Left lung (tissue), 10 donors: ENCODE results near the gene MTSS2. TPM values are rescaled to one million over a fixed set of nuclear protein-coding genes. Genes with fewer than 3 reads are reported as not detected.

Source experiments
- ATAC-seq: fragments of 200-7000 bp; cut with Tn5 transposase; one replicate; pipeline ENCODE4 v1.9.1; 2020; ENCODE audit warnings: moderate library complexity
- DNase-seq, 4 donors: peaks; one replicate each; pipeline ENCODE4 v3.0.0-alpha.2; 2013 to 2020
- H3K27ac ChIP-seq, 2 donors: fragments of 200-600 bp; sonication (generic) in 1 of 2; one replicate each; pipeline versions ENCODE4 v1.5.0 to v1.8.0; 2020 to 2021
- H3K27me3 ChIP-seq, 2 donors: fragments of 200-600 bp; sonication (generic) in 1 of 2; one replicate each; pipeline versions ENCODE4 v1.5.0 to v1.8.0; 2020 to 2021
- H3K36me3 ChIP-seq, 2 donors: fragments of 200-600 bp; sonication (generic) in 1 of 2; one replicate each; pipeline versions ENCODE4 v1.5.0 to v1.8.0; 2020 to 2021
- H3K4me1 ChIP-seq, 2 donors: fragments of 200-600 bp; one replicate each; pipeline ENCODE4 v1.8.0; 2021
- H3K4me3 ChIP-seq, 2 donors: fragments of 200-600 bp; sonication (generic) in 1 of 2; one replicate each; pipeline versions ENCODE4 v1.5.0 to v1.8.0; 2020 to 2021; ENCODE audit warnings: mild to moderate bottlenecking in 1 of 2
- H3K9me3 ChIP-seq, 2 donors: fragments of 200-600 bp; sonication (generic) in 1 of 2; one replicate each; pipeline versions ENCODE4 v1.5.0 to v1.8.0; 2020 to 2021
- CTCF ChIP-seq, 2 donors: fragments of 200-600 bp; sonication (generic) in 1 of 2; IDR thresholded peaks; one replicate each; pipeline versions ENCODE4 v1.5.0 to v1.8.0; 2021; ENCODE audit warnings: antibody characterized with exemption in 2 of 2
- intact Hi-C, 2 donors: fragments of 100-400 bp; cut with DNase I; formaldehyde crosslinking; loops; one replicate each; pipeline versions ENCODE4 v1.11.2 to v1.14.2; 2022
- polyA plus RNA-seq, 6 donors: library from polyadenylated mRNA; unstranded; fragments of 120-200 nt; gene quantifications; one replicate each; pipeline ENCODE4 v1.2.1, GENCODE V29; 2013; ENCODE audit not compliant: insufficient read length in 6 of 6
- total RNA-seq, 2 donors: library from RNA; stranded (reverse); fragmentation: NEBNext Ultra II Directional; extraction: Animal tissue kit (Norgen Biotek cat#: 25700); gene quantifications; one replicate each; pipeline ENCODE4 v1.2.1, GENCODE V29; 2021
- donor health status: DM: no; HTN: yes; CAD: no.
- donor health status: DM: no; HTN: no; CAD: no.

MTSS2 gene
- total and polyA plus RNA-seq, 8 donors: 58.1 to 106 (median 98.6) TPM

- H3K27ac ChIP-seq: peak overlapping the region; percentile 39 to 68
- peaks cover 38 to 68% of the 10 kb centered on the region in 2 donors for H3K4me1 ChIP-seq
Observed at GRCh38 chr16:70696952-70697593, 11.2 kb upstream of the MTSS2 start.

DNA sequence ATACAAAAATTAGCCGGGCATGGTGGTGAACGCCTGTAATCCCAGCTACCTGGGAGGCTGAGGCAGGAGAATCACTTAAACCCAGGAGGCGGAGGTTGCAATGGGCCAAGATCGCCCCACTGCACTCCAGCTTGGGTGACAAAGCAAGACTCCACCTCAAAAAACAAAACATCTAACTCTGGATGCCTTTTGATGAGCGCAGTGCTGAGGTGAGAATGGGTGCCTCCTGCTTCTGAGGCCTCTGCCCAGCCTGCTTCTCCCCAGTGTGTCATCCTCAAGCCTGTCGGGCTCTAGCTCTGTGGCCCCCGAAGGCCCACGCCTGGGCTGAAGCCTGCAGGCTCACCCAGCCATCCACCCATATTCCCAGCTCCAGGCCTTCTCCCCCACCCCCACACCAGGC is 10.5 kb upstream of the MTSS2 start:
- Histone ChIP-seq H3K36me3 (peaks cover 0 to 38% of the 10 kb centered on the region in 2 donors), H3K4me3 (no peak overlapping the region), H3K4me1 (peaks cover 43 to 70% of the 10 kb centered on the region in 2 donors), H3K9me3 (no peaks in the 10 kb centered on the region), H3K27me3 (no peaks in the 10 kb centered on the region), H3K27ac (peak overlapping the region; percentile 39 to 68)
- TF ChIP-seq CTCF (IDR thresholded peaks at IDR 0.05): no peak
- intact Hi-C loops: no loop called here
- DNase-seq (no peak), ATAC-seq (no peak)

More at GRCh38 chr16:70696952-70697593, 11.2 kb upstream of the MTSS2 start:
- Histone ChIP-seq H3K9me3 (no peaks in the 10 kb centered on the region), H3K36me3 (peaks cover 0 to 34% of the 10 kb centered on the region in 2 donors), H3K27me3 (no peaks in the 10 kb centered on the region), H3K4me3 (no peak overlapping the region)
- ATAC-seq (peak; percentile 70), DNase-seq (peak in 2 of 4 donors; percentile 65 to 82)
- intact Hi-C loops: no loop called here
- TF ChIP-seq CTCF (IDR thresholded peaks at IDR 0.05): no peak

DNA sequence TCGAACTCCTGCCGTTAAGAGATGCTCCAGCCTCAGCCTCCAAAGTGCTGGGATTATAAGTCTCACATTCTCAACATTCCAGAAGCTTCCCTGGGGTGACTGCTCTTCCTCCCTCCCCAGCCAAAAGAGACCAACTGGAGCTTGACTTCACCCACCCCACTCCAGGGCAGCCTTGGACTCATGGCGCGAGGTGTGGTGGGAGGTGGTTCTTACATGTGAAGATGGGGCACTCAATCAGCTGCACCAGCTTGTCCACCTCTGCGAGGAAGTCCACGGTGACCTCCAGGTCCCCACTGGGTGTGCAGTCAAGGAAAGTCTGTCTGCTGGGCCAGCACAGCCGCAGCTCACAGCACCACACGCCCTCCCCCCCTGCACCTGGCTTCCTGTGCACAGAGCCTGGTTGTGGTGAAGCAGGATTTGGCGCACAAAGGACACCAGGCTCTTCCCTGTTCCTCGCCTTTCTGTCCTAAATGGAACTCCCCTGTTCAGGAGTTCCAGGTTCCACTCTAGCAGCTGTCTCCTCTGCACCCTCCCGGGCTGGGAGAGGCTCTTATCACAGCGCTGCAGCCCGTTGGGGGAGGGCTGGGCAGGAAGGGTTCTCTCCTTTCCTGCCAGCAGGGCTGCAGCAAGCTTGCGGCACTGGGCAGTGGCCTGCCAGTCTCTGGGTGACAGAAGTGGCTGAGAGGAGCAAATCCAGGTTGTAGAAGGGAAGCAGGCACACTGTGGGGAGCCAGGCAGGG is 9.6 kb upstream of the MTSS2 start:
- peak overlapping the region; percentile 36 to 39 for H3K27ac ChIP-seq
- no peak overlapping the region for H3K4me3 ChIP-seq
- intact Hi-C loops: no loop called here
- peaks cover 48 to 73% of the 10 kb centered on the region in 2 donors for H3K4me1 ChIP-seq
- TF ChIP-seq CTCF (IDR thresholded peaks at IDR 0.05): peak in 1 of 2 donors; percentile 16
- H3K36me3 ChIP-seq: peaks cover 0 to 38% of the 10 kb centered on the region in 2 donors
- no peaks in the 10 kb centered on the region for H3K27me3 ChIP-seq
- peak; percentile 71 for ATAC-seq
- peak in 1 of 4 donors; percentile 74 for DNase-seq
- no peaks in the 10 kb centered on the region for H3K9me3 ChIP-seq

DNA sequence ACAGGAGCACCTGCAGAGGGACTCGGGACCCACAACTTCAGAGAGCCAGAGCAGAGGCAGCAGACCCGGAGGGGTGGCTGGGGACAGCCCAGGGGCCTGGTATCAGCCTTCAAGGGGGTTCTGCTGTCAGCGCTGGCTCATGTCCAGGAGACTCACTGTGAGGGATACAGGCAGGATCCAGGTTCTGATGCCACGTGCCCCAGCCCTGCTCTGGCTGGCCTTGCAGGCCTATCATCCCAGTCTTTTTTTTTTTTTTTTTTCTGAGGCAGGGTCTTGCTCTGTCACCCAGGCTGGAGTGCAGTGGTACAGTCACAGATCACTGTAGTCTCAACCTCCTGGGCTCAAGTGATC is 9.0 kb upstream of the MTSS2 start:
- H3K4me1 ChIP-seq: peaks cover 48 to 73% of the 10 kb centered on the region in 2 donors

More for the DNA sequence above, 9.0 kb upstream of the MTSS2 start:
- intact Hi-C loops: no loop called here
- DNase-seq (peak in 1 of 4 donors; percentile 11), ATAC-seq (no peak)
- no peak for TF ChIP-seq CTCF (IDR thresholded peaks at IDR 0.05)
- Histone ChIP-seq H3K9me3 (no peaks in the 10 kb centered on the region), H3K36me3 (peaks cover 0 to 38% of the 10 kb centered on the region in 2 donors), H3K27me3 (no peaks in the 10 kb centered on the region), H3K4me3 (no peak overlapping the region), H3K27ac (no peak overlapping the region)
